Vagina (tissue), 2 donors: ENCODE data around the gene PLA2R1.

ENCODE experiments used
- CTCF ChIP-seq, 3 experiments: fragments of 450-650 bp in 2 of 3; fragments of 200-600 bp in 1 of 3; sonication (generic) in 1 of 3; IDR thresholded peaks; one replicate each; pipeline ENCODE4 v1.5.1; 2017 to 2019; ENCODE audit warnings: antibody characterized with exemption in 3 of 3, mild to moderate bottlenecking in 2 of 3, moderate library complexity in 2 of 3
- POLR2A ChIP-seq, 2 donors: fragments of 450-650 bp; IDR thresholded peaks; one replicate each; pipeline ENCODE4 v1.6.1; 2017; ENCODE audit warnings: antibody characterized with exemption in 2 of 2, mild to moderate bottlenecking in 2 of 2, moderate library complexity in 2 of 2
- POLR2AphosphoS5 ChIP-seq, 2 donors: sonication (generic); formaldehyde crosslinking; IDR thresholded peaks; one replicate each; pipeline ENCODE4 v1.9.0; 2017; ENCODE audit warnings: antibody characterized with exemption in 2 of 2, mild to moderate bottlenecking in 2 of 2, low read depth in 1 of 2; ENCODE audit not compliant: insufficient read depth in 1 of 2

- no peak for TF ChIP-seq CTCF (IDR thresholded peaks at IDR 0.05)
- no peak for TF ChIP-seq POLR2A (IDR thresholded peaks at IDR 0.05)
- TF ChIP-seq POLR2AphosphoS5 (IDR thresholded peaks at IDR 0.05; ENCODE audit: insufficient read depth in 1 of 2, low read depth in 1 of 2) = peak; percentile 15 to 73
These were observed at the start of gene PLA2R1 for GRCh38 chr2:160062292-160063005.
